ENCODE measurements around the gene TIMM17A.
"Not testable (repeated sequence)": the region's sequence is repeated elsewhere in the genome, so short reads cannot be mapped to it uniquely, and the experiment has no call there.

- TF ChIP-seq CTCF (IDR thresholded peaks at IDR 0.05); ZNF138 (CRISPR knock-in tag; conservative IDR thresholded peaks at IDR 0.05); HMGXB4 (CRISPR knock-in tag; IDR thresholded peaks at IDR 0.05); HMGA2 (CRISPR knock-in tag; IDR thresholded peaks at IDR 0.05); ELF4 (CRISPR knock-in tag; IDR thresholded peaks at IDR 0.05; ENCODE audit: low read depth); NFYB (CRISPR knock-in tag; conservative IDR thresholded peaks at IDR 0.05; ENCODE audit: low read depth): not testable (repeated sequence)
- TF ChIP-seq, protein P1, sequence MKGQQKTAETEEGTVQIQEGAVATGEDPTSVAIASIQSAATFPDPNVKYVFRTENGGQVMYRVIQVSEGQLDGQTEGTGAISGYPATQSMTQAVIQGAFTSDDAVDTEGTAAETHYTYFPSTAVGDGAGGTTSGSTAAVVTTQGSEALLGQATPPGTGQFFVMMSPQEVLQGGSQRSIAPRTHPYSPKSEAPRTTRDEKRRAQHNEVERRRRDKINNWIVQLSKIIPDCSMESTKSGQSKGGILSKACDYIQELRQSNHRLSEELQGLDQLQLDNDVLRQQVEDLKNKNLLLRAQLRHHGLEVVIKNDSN (CRISPR knock-in tag; IDR thresholded peaks at IDR 0.05), result not testable (repeated sequence)
- TF ChIP-seq, protein P2, sequence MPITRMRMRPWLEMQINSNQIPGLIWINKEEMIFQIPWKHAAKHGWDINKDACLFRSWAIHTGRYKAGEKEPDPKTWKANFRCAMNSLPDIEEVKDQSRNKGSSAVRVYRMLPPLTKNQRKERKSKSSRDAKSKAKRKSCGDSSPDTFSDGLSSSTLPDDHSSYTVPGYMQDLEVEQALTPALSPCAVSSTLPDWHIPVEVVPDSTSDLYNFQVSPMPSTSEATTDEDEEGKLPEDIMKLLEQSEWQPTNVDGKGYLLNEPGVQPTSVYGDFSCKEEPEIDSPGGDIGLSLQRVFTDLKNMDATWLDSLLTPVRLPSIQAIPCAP (CRISPR knock-in tag; IDR thresholded peaks at IDR 0.05), result not testable (repeated sequence)
- TF ChIP-seq, protein P3, sequence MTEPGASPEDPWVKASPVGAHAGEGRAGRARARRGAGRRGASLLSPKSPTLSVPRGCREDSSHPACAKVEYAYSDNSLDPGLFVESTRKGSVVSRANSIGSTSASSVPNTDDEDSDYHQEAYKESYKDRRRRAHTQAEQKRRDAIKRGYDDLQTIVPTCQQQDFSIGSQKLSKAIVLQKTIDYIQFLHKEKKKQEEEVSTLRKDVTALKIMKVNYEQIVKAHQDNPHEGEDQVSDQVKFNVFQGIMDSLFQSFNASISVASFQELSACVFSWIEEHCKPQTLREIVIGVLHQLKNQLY (CRISPR knock-in tag; IDR thresholded peaks at IDR 0.05), result not testable (repeated sequence)
- TF ChIP-seq, protein P4, sequence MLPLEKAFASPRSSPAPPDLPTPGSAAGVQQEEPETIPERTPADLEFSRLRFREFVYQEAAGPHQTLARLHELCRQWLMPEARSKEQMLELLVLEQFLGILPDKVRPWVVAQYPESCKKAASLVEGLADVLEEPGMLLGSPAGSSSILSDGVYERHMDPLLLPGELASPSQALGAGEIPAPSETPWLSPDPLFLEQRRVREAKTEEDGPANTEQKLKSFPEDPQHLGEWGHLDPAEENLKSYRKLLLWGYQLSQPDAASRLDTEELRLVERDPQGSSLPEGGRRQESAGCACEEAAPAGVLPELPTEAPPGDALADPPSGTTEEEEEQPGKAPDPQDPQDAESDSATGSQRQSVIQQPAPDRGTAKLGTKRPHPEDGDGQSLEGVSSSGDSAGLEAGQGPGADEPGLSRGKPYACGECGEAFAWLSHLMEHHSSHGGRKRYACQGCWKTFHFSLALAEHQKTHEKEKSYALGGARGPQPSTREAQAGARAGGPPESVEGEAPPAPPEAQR (CRISPR knock-in tag; IDR thresholded peaks at IDR 0.05), result not testable (repeated sequence)
Measured at GRCh38 chr1:201940316-201940715, 15.0 kb upstream of the TIMM17A start.
